ENCODE data around the gene IL1B.

The IL1B gene

DNA sequence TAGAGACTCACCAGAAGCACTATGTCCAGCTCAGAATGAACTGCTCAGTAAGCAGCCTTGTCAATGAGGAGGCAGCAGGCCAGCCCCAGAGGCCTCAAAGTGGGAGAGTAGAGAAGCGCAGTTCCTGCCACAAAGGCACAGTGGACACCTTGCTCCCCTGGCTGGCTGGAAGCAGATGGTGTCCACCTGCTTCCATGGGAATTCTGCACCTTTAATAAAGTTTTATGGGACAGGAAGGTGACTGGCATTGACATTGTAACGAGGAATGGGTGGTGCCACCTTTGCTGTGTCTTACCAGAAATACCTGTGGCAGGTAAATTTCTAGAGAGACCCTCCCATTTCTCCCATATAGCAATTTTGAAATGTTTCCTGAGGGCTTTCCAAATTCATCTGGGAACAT, 6.7 kb upstream of the IL1B start:
- Histone ChIP-seq H3K9ac (ENCODE audit: low read length) (no peak overlapping the region), H2AFZ (ENCODE audit: low read depth, low read length, severe bottlenecking) (no peak overlapping the region), H4K20me1 (ENCODE audit: low read depth, low read length) (no peaks in the 10 kb centered on the region), H3K79me2 (ENCODE audit: insufficient read depth, low read length) (no peaks in the 10 kb centered on the region), H3F3A (ENCODE audit: insufficient read depth) (no peaks in the 10 kb centered on the region), H3K4me3 (ENCODE audit: insufficient read depth, low read length, poor library complexity, severe bottlenecking) (no peak overlapping the region), H3K27ac (ENCODE audit: low read depth, low read length) (no peak overlapping the region), H3K4me2 (ENCODE audit: low read depth, low read length, poor library complexity, severe bottlenecking) (no peak overlapping the region), H3K27me3 (ENCODE audit: low read length) (no peaks in the 10 kb centered on the region), H3K9me3 (ENCODE audit: insufficient read depth, low read length) (no peaks in the 10 kb centered on the region), H3K36me3 (ENCODE audit: low read length) (no peaks in the 10 kb centered on the region), H3K9me2 (replicated peaks; ENCODE audit: insufficient read depth, low read length) (no peaks in the 10 kb centered on the region)
- no peak for TF ChIP-seq EZH2phosphoT487 (conservative IDR thresholded peaks at IDR 0.05; ENCODE audit: low read length)
- TF ChIP-seq, protein P1, sequence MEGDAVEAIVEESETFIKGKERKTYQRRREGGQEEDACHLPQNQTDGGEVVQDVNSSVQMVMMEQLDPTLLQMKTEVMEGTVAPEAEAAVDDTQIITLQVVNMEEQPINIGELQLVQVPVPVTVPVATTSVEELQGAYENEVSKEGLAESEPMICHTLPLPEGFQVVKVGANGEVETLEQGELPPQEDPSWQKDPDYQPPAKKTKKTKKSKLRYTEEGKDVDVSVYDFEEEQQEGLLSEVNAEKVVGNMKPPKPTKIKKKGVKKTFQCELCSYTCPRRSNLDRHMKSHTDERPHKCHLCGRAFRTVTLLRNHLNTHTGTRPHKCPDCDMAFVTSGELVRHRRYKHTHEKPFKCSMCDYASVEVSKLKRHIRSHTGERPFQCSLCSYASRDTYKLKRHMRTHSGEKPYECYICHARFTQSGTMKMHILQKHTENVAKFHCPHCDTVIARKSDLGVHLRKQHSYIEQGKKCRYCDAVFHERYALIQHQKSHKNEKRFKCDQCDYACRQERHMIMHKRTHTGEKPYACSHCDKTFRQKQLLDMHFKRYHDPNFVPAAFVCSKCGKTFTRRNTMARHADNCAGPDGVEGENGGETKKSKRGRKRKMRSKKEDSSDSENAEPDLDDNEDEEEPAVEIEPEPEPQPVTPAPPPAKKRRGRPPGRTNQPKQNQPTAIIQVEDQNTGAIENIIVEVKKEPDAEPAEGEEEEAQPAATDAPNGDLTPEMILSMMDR (IDR thresholded peaks at IDR 0.05; ENCODE audit: insufficient read depth, low read length, poor library complexity, severe bottlenecking), result no peak

GRCh38 chr2:112841295-112842044, 4.9 kb upstream of the IL1B start:
- TF ChIP-seq, protein P1 (IDR thresholded peaks at IDR 0.05; ENCODE audit: insufficient read depth, low read length, poor library complexity, severe bottlenecking), result no peak
- TF ChIP-seq EZH2phosphoT487 (conservative IDR thresholded peaks at IDR 0.05; ENCODE audit: low read length), result no peak
- H3K9me2 ChIP-seq (replicated peaks; ENCODE audit: insufficient read depth, low read length), result no peaks in the 10 kb centered on the region
- H3K27me3 ChIP-seq (ENCODE audit: low read length), result no peaks in the 10 kb centered on the region
- no peak overlapping the region for H3K4me2 ChIP-seq (ENCODE audit: low read depth, low read length, poor library complexity, severe bottlenecking)
- no peaks in the 10 kb centered on the region for H4K20me1 ChIP-seq (ENCODE audit: low read depth, low read length)
- H3K27ac ChIP-seq (ENCODE audit: low read depth, low read length), result no peak overlapping the region
- H3K4me3 ChIP-seq (ENCODE audit: insufficient read depth, low read length, poor library complexity, severe bottlenecking), result no peak overlapping the region
- H3K9me3 ChIP-seq (ENCODE audit: insufficient read depth, low read length), result no peaks in the 10 kb centered on the region
- H2AFZ ChIP-seq (ENCODE audit: low read depth, low read length, severe bottlenecking), result no peak overlapping the region
- H3F3A ChIP-seq (ENCODE audit: insufficient read depth), result no peaks in the 10 kb centered on the region
- no peaks in the 10 kb centered on the region for H3K36me3 ChIP-seq (ENCODE audit: low read length)
- no peaks in the 10 kb centered on the region for H3K79me2 ChIP-seq (ENCODE audit: insufficient read depth, low read length)
- H3K9ac ChIP-seq (ENCODE audit: low read length), result no peak overlapping the region

- Histone ChIP-seq H3K27ac (ENCODE audit: low read depth, low read length) (no peak overlapping the region), H3K27me3 (ENCODE audit: low read length) (no peaks in the 10 kb centered on the region), H3K4me2 (ENCODE audit: low read depth, low read length, poor library complexity, severe bottlenecking) (no peak overlapping the region), H4K20me1 (ENCODE audit: low read depth, low read length) (no peaks in the 10 kb centered on the region), H3K9ac (ENCODE audit: low read length) (no peak overlapping the region), H2AFZ (ENCODE audit: low read depth, low read length, severe bottlenecking) (no peak overlapping the region), H3K79me2 (ENCODE audit: insufficient read depth, low read length) (no peaks in the 10 kb centered on the region), H3K9me3 (ENCODE audit: insufficient read depth, low read length) (no peaks in the 10 kb centered on the region), H3F3A (ENCODE audit: insufficient read depth) (no peaks in the 10 kb centered on the region), H3K4me3 (ENCODE audit: insufficient read depth, low read length, poor library complexity, severe bottlenecking) (no peak overlapping the region), H3K9me2 (replicated peaks; ENCODE audit: insufficient read depth, low read length) (no peaks in the 10 kb centered on the region), H3K36me3 (ENCODE audit: low read length) (no peaks in the 10 kb centered on the region)
- TF ChIP-seq EZH2phosphoT487 (conservative IDR thresholded peaks at IDR 0.05; ENCODE audit: low read length), result no peak
- TF ChIP-seq, protein P1 (IDR thresholded peaks at IDR 0.05; ENCODE audit: insufficient read depth, low read length, poor library complexity, severe bottlenecking), result no peak
Measured at GRCh38 chr2:112840068-112840445, 3.5 kb upstream of the IL1B start.
